DLD1 (cell line): Measurements from ENCODE around the gene FASTKD2.

ENCODE experiments used
- in situ Hi-C: cut with HindIII; loops from 2 replicates; pipeline ENCODE4 v1.10.0; 2017; ENCODE audit warnings: low sequenced_read_pairs

Gene FASTKD2

DNA sequence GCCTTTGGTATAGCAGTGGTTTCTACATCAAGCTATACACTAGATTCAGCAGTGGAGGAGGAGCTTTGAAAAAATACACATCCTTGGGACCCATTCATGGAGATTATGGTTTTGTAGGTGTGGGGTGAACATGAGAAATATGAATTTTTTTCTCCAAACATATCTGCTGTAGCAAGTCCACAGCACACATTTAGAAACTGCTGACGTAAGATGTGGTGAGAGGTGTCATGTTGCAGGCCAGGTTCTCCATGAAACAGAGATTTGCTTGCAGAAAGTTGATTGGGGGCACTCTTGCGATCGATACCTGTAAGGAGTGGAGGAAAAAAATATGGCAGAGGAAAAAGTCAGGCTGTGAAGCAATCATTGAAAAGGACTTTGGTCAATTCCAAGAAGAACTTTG lies 67.9 kb downstream of the FASTKD2 start:
- in situ Hi-C loops = no loop called here

DNA sequence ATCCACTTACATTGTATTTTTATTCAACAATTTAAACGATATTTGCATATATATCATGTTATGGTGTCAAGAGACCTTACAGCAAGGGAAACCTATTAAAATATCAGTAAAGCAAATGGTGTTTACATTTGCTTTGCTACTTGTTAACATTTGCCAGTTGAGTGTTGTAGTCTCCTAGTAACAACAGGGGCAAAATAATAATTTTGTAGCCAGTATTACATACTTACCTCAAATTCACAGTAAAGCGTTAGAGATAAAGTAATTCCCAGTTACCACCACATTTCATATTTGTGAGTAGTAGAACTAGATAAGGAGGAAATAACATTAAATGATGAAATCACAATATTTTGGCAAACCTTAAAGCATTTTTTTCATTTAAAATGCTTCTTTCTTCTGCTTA lies 71.3 kb downstream of the FASTKD2 start:
- in situ Hi-C loops = no loop called here

DNA sequence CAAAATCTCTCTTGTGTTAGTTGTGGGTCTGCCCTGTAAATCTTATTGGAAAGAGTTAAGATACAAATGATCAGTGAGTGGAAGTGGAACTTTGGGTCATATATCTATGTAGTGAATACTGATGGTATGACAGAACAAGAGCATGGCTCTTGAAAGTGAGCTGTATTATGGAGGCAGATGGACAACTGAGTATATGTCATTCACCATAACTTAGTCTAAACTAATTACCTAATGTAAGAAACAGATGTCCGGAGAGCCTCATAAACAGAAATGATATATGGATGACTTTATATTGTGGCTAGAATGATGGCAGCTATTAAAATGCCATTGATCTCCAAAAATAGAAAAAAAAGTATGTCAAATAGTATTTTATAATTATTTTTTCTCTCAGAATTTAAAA lies 72.4 kb downstream of the FASTKD2 start:
- in situ Hi-C loops = no loop called here

DNA sequence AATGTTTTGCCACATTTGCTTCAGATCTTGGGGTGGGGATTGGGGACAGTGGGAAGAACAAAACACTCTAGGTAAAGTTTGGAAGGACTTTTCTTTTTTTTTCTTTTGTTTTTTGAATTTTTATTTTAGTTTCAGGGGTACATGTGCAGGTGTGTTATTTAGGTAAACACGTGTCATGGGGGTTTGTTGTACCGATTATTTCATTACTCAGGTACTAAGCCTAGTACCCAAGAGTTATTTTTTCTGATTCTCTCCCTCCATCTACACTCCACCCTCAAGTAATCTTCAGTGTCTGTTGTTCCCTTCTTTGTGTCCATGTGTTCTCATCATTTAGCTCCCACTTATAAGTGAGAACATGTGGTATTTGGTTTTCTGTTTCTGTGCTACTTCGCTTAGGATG lies 73.3 kb downstream of the FASTKD2 start:
- in situ Hi-C loops = no loop called here

DNA sequence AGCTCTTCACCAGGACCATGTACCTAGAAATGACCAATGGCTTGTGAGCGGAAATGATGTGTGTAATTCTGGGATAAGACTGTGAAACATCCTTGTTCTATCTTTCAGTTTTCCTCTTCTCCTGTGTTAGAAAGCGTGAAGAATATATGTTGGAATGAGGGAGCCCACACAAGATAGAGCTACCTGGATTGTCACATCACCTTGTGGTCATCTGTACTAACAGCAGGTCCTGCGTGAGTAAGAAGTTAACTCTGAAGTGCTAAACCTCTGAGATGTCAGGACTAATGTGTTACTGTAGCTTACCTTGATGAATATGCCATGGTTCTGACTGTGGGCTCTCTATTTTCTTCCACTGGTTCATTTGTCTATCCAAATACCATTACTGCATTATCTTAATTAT lies 75.6 kb downstream of the FASTKD2 start:
- in situ Hi-C loops = no loop called here
